Measurements from ENCODE around the gene TAB3.

DNA sequence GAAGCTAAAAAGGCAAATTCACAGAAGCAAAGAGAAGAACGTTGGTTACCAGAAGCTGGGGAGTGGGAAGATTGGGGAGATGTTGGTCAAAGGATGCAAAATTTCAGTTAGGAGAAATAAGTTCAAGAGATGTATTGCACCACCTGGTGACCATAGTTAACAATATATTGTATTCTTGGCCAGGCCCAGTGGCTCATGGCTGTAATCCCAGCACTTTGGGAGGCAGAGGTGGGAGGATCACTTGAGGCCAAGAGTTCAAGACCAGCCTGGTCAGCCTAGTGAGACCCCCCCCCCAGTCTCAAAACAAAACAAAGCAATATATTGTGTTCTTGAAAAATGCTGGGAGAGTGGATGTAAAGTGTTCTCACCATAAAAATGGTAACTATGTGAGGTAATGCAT is 67.9 kb downstream of the TAB3 start:
- TF ChIP-seq ZC3H10 (CRISPR knock-in tag; IDR thresholded peaks at IDR 0.05) = no peak
- TF ChIP-seq, protein P1, sequence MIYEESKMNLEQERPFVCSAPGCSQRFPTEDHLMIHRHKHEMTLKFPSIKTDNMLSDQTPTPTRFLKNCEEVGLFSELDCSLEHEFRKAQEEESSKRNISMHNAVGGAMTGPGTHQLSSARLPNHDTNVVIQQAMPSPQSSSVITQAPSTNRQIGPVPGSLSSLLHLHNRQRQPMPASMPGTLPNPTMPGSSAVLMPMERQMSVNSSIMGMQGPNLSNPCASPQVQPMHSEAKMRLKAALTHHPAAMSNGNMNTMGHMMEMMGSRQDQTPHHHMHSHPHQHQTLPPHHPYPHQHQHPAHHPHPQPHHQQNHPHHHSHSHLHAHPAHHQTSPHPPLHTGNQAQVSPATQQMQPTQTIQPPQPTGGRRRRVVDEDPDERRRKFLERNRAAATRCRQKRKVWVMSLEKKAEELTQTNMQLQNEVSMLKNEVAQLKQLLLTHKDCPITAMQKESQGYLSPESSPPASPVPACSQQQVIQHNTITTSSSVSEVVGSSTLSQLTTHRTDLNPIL (CRISPR knock-in tag; IDR thresholded peaks at IDR 0.05; ENCODE audit: low read depth) = no peak
- TF ChIP-seq, protein P2, sequence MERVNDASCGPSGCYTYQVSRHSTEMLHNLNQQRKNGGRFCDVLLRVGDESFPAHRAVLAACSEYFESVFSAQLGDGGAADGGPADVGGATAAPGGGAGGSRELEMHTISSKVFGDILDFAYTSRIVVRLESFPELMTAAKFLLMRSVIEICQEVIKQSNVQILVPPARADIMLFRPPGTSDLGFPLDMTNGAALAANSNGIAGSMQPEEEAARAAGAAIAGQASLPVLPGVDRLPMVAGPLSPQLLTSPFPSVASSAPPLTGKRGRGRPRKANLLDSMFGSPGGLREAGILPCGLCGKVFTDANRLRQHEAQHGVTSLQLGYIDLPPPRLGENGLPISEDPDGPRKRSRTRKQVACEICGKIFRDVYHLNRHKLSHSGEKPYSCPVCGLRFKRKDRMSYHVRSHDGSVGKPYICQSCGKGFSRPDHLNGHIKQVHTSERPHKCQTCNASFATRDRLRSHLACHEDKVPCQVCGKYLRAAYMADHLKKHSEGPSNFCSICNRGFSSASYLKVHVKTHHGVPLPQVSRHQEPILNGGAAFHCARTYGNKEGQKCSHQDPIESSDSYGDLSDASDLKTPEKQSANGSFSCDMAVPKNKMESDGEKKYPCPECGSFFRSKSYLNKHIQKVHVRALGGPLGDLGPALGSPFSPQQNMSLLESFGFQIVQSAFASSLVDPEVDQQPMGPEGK (CRISPR knock-in tag; IDR thresholded peaks at IDR 0.05; ENCODE audit: borderline replicate concordance) = no peak
- TF ChIP-seq, protein P3, sequence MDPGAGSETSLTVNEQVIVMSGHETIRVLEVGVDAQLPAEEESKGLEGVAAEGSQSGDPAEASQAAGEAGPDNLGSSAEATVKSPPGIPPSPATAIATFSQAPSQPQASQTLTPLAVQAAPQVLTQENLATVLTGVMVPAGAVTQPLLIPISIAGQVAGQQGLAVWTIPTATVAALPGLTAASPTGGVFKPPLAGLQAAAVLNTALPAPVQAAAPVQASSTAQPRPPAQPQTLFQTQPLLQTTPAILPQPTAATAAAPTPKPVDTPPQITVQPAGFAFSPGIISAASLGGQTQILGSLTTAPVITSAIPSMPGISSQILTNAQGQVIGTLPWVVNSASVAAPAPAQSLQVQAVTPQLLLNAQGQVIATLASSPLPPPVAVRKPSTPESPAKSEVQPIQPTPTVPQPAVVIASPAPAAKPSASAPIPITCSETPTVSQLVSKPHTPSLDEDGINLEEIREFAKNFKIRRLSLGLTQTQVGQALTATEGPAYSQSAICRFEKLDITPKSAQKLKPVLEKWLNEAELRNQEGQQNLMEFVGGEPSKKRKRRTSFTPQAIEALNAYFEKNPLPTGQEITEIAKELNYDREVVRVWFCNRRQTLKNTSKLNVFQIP (CRISPR knock-in tag; IDR thresholded peaks at IDR 0.05; ENCODE audit: borderline replicate concordance, low read depth) = no peak

Measured in SK-N-SH treated with all-trans-retinoic acid at 6 μM for 48 hours (cell line).